HG02943 (cell line): ENCODE data around the gene GGT5.

Experiments
- ATAC-seq: cut with Tn5 transposase; IDR thresholded peaks from one replicate; pipeline ENCODE4 v1.9.1; 2021; ENCODE audit warnings: mild to moderate bottlenecking, low read depth, moderate library complexity; ENCODE audit not compliant: unreplicated experiment

The GGT5 gene

GRCh38 chr22:24170188-24170587 lies 74.7 kb downstream of the GGT5 start:
- ATAC-seq = no peak
